ENCODE results near the gene NHS.

- TF ChIP-seq CTCF (IDR thresholded peaks at IDR 0.05) (no peak), ZFX (IDR thresholded peaks at IDR 0.05; ENCODE audit: borderline replicate concordance) (no peak)
These were observed 254.0 kb downstream of the NHS start for GRCh38 chrX:17628976-17629375.
